Heart left ventricle (tissue), 16 donors: ENCODE measurements around the gene SLC35F3. TPM values are rescaled to one million over a fixed set of nuclear protein-coding genes. Genes with fewer than 3 reads are reported as not detected.

ENCODE experiments used
- ATAC-seq, 4 donors: fragments of 200-7000 bp; cut with Tn5 transposase; one replicate each; pipeline ENCODE4 v1.9.1; 2020 to 2022; ENCODE audit warnings: moderate library complexity in 4 of 4, mild to moderate bottlenecking in 3 of 4, moderate number of reproducible peaks in 1 of 4
- DNase-seq, 5 donors: peaks; one replicate each; pipeline ENCODE4 v3.0.0-alpha.2; 2020
- H3K27ac ChIP-seq, 12 donors: fragments of 200-600 bp; sonication (generic) in 4 of 12; one replicate each; pipeline versions ENCODE4 v1.5.0 to v1.8.0; 2016 to 2022; ENCODE audit warnings: mild to moderate bottlenecking in 2 of 12
- H3K27me3 ChIP-seq, 9 donors: fragments of 200-600 bp; sonication (generic) in 2 of 9; one replicate each; pipeline versions ENCODE4 v1.5.1 to v1.8.0; 2016 to 2022; ENCODE audit warnings: mild to moderate bottlenecking in 3 of 9
- H3K36me3 ChIP-seq, 9 donors: fragments of 200-600 bp; sonication (generic) in 2 of 9; one replicate each; pipeline versions ENCODE4 v1.5.0 to v1.8.0; 2018 to 2022; ENCODE audit warnings: mild to moderate bottlenecking in 2 of 9
- H3K4me1 ChIP-seq, 12 donors: fragments of 200-600 bp; sonication (generic) in 4 of 12; one replicate each; pipeline versions ENCODE4 v1.5.0 to v1.8.0; 2016 to 2022; ENCODE audit warnings: mild to moderate bottlenecking in 3 of 12
- H3K4me3 ChIP-seq, 12 donors: fragments of 200-600 bp; sonication (generic) in 4 of 12; one replicate each; pipeline versions ENCODE4 v1.5.0 to v1.8.0; 2017 to 2022; ENCODE audit warnings: mild to moderate bottlenecking in 9 of 12, moderate library complexity in 4 of 12
- H3K9me3 ChIP-seq, 12 donors: fragments of 200-600 bp; sonication (generic) in 4 of 12; one replicate each; pipeline versions ENCODE4 v1.5.0 to v1.8.0; 2016 to 2022; ENCODE audit warnings: mild to moderate bottlenecking in 1 of 12
- POLR2A ChIP-seq, 2 donors: fragments of 450-650 bp; IDR thresholded peaks; one replicate each; pipeline ENCODE4 v1.6.1; 2017; ENCODE audit warnings: antibody characterized with exemption in 2 of 2, mild to moderate bottlenecking in 2 of 2, moderate library complexity in 2 of 2
- WGBS, 4 donors: extraction: QIAGEN DNeasy Blood & Tissue Kit in 2 of 4; methylation state at CpG; one replicate each; pipeline versions ENCODE4 v1.1.5 to v1.1.7; 2013 to 2018; 5-methylcytosine and 5-hydroxymethylcytosine counted together
- intact Hi-C, 10 donors: fragments of 100-400 bp; cut with DNase I; formaldehyde crosslinking; loops; one replicate each; pipeline versions ENCODE4 v1.11.1 to v1.14.2; 2022
- polyA plus RNA-seq, 2 donors: library from polyadenylated mRNA; stranded (reverse); fragments of 200-250 nt; gene quantifications; one replicate each; pipeline ENCODE4 v1.2.3, GENCODE V29; 2013
- total RNA-seq, 9 donors: library from RNA; depleted of rRNA in 2 of 9; stranded (reverse); fragments of >200 nt in 2 of 9; fragmentation: NEBNext Ultra II Directional in 3 of 9; extraction: Animal tissue kit (Norgen Biotek cat#: 25700) in 3 of 9; gene quantifications; one replicate each; pipeline versions ENCODE4 v1.1.0 to v1.2.4, GENCODE V29; 2016 to 2023
- TF ChIP-seq, protein P1 (sequence below), 12 donors: fragments of 200-600 bp; sonication (generic) in 4 of 12; IDR thresholded peaks; one replicate each; pipeline versions ENCODE4 v1.5.0 to v1.8.0; 2018 to 2022; ENCODE audit warnings: antibody characterized with exemption in 12 of 12, mild to moderate bottlenecking in 5 of 12
- donor health status: ischemic (EF 13 %, LVEDD 7.1; RV severe dilation, severe dysfunction).
- donor health status: healthy with polysubstance abuse.
- donor health status: DM: no; HTN: yes; CAD: no.
- donor health status: DM: no; HTN: no; CAD: no.
- donor health status: ischemic (EF 25% LVEDD 6.9; RV normal size, moderate dysfunction).
- donor health status: ischemic (EF 25% LVEDD 5.7; RV mildly dilated, moderate dysfunction).
- donor health status: healthy.
- donor health status: DM: yes; HTN: yes; CAD: no.
- donor health status: ischemic (EF 35%, LVEDD 5.7; RV mildly dilated, moderate dysfunction).
- donor health status: nonischemic (EF 11% LVEDD 7.7; RV severe dilation, severe dysfunction).
- donor health status: DM: yes; HTN: yes; CAD: no.
- donor health status: PGD.
- donor health status: ischemic (EF 29% LVEDD 5.4; RV normal size, mild dysfunction).
- donor health status: nonischemic (EF 23%, LVEDD 6.1; RV moderate dilation, normal function).

The SLC35F3 gene
- total and polyA plus RNA-seq, 11 donors: 0.03 to 0.11 (median 0.11) TPM; not detected in 8

DNA sequence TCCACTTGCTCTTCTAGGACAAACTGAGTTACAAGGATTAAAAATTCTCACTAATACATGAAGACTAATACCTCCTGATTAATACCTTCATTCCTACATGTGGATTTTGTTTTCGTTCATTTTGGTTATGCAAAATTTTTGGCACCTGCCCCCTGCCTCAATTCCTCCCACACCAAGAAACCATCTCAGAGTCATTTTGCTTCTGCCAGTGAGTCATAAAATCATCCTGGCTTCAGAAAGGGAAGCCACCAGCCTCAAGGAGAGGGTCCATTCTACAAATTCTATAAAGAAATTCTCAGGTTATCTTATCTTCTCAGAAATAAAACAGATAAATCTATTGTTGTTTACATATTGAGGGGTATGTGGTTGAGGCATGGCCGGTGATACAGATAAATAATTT is 365.6 kb downstream of the SLC35F3 start:
- intact Hi-C loops: no loop called here
- H3K9me3 ChIP-seq: no peaks in the 10 kb centered on the region

DNA sequence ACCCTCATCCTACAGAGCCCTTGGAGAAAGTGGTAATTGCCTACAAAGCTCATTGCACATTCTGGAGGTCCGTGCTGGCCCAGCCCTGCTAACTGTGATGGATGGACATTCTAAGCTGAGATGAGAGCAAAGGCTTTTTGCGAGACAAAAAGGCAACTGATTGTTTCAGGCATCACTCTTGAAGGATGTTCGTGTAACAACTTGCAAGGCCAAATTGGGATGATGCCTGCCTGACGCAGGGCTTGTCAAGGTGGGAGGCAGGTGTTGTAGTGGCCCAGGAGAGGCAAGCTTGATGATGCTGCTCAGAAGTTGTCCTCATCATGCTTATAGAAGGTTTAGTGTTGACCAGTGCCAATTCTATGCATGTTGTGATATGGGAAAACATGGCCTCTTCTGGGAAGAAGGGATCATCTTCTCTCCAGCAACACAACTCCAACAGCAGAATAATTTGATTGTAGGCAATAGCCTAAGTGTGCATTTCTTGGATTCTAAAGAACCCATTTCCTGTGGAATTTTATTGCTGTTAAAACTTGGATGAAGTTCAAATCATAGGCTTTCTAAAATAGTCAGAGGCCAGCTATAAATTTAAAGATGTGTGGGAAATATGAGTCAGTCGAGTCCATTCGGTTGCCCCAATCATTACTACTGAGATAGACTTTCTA is 366.2 kb downstream of the SLC35F3 start:
- WGBS, 4 donors: 78 to 85% (median 82%) methylated on average over 6 of the region's 6 CpGs
- Histone ChIP-seq H3K36me3 (no peaks in the 10 kb centered on the region), H3K4me3 (no peak overlapping the region), H3K27ac (no peak overlapping the region), H3K9me3 (no peaks in the 10 kb centered on the region), H3K4me1 (no peaks in the 10 kb centered on the region), H3K27me3 (peaks cover 0 to 5% (median 4%) of the 10 kb centered on the region in 9 donors)
- intact Hi-C loops: no loop called here
- ATAC-seq (no peak), DNase-seq (no peak)
- TF ChIP-seq POLR2A (IDR thresholded peaks at IDR 0.05): no peak

More for the DNA sequence above, 365.6 kb downstream of the SLC35F3 start:
- 76 to 93% (median 85%) methylated on average over 2 of the region's 2 CpGs for WGBS, 4 donors
- H3K4me3 ChIP-seq: no peak overlapping the region
- ATAC-seq: no peak
- H3K4me1 ChIP-seq: no peaks in the 10 kb centered on the region
- no peak for DNase-seq
- TF ChIP-seq POLR2A (IDR thresholded peaks at IDR 0.05): no peak
- TF ChIP-seq, protein P1, sequence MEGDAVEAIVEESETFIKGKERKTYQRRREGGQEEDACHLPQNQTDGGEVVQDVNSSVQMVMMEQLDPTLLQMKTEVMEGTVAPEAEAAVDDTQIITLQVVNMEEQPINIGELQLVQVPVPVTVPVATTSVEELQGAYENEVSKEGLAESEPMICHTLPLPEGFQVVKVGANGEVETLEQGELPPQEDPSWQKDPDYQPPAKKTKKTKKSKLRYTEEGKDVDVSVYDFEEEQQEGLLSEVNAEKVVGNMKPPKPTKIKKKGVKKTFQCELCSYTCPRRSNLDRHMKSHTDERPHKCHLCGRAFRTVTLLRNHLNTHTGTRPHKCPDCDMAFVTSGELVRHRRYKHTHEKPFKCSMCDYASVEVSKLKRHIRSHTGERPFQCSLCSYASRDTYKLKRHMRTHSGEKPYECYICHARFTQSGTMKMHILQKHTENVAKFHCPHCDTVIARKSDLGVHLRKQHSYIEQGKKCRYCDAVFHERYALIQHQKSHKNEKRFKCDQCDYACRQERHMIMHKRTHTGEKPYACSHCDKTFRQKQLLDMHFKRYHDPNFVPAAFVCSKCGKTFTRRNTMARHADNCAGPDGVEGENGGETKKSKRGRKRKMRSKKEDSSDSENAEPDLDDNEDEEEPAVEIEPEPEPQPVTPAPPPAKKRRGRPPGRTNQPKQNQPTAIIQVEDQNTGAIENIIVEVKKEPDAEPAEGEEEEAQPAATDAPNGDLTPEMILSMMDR (IDR thresholded peaks at IDR 0.05): no peak
- no peak overlapping the region for H3K27ac ChIP-seq
- H3K36me3 ChIP-seq: no peaks in the 10 kb centered on the region
- H3K27me3 ChIP-seq: peaks cover 0 to 4% (median 2%) of the 10 kb centered on the region in 9 donors

DNA sequence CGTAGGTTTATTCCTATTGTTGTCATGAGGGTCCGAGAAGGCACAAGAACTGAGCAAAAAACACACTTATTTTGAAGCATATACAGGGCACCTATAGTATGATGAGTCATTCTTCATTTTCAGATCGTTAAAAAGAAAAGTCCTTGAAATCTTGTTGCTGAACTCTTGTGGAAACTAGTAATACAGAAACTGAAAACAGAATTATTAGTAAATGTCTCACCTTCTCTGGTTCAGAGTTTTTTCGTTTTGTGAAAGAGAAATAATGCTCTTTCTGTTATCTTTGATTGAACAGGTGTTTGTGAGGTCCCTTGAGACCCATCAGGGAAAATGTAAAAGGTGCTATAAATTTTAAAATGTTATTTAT is 366.7 kb downstream of the SLC35F3 start:
- Histone ChIP-seq H3K27ac (no peak overlapping the region), H3K36me3 (no peaks in the 10 kb centered on the region), H3K4me1 (no peaks in the 10 kb centered on the region), H3K27me3 (peaks cover 0 to 10% (median 4%) of the 10 kb centered on the region in 9 donors), H3K4me3 (no peak overlapping the region), H3K9me3 (no peaks in the 10 kb centered on the region)
- intact Hi-C loops: no loop called here
- WGBS, 4 donors: 68 to 75% (median 72%) methylated on average over 4 of the region's 4 CpGs
- no peak for DNase-seq
- no peak for ATAC-seq
- no peak for TF ChIP-seq POLR2A (IDR thresholded peaks at IDR 0.05)
- TF ChIP-seq, protein P1 (IDR thresholded peaks at IDR 0.05): no peak

DNA sequence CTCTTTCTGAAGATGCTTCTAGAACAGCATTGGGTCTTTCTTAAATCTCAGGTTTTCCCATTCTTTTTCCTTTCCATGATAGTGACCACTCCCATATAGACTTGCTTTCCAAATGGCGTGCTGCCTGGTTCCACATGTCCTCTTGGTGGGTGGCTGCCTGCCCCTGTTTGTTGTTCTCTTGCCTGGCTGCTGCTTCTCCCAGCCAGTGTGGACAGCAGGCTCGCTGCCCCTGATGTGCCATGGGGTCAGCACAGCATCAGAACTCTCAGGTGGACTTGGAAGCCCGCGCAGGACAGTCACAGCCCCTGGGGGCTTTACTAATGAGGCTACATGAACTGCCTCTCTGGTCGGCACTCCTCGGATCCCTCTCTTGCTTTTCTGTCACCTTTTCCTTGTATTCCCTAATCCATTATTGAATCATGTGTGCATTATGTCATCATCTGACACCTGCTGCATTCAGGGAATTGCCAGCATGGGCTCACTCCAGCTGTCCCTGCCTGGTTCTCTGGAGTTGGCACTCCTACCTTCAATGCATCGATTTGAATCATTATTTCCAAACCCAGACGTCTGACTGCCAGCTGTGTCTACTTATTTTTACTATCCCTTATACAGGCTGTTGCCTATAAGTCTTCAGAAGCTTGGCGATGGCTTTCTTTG is 368.3 kb downstream of the SLC35F3 start:
- WGBS, 4 donors: 79 to 84% (median 83%) methylated on average over 8 to 9 of the region's 9 CpGs
- H3K27me3 ChIP-seq: peaks cover 0 to 11% (median 4%) of the 10 kb centered on the region in 9 donors
- intact Hi-C loops: no loop called here
- no peaks in the 10 kb centered on the region for H3K9me3 ChIP-seq
- no peaks in the 10 kb centered on the region for H3K4me1 ChIP-seq
- H3K36me3 ChIP-seq: no peaks in the 10 kb centered on the region
- ATAC-seq (no peak), DNase-seq (no peak)
- no peak overlapping the region for H3K4me3 ChIP-seq
- H3K27ac ChIP-seq: no peak overlapping the region
- TF ChIP-seq, protein P1 (IDR thresholded peaks at IDR 0.05): no peak
- no peak for TF ChIP-seq POLR2A (IDR thresholded peaks at IDR 0.05)
